ENCODE data around the gene TMEM221. TPM values are rescaled to one million over a fixed set of nuclear protein-coding genes. Genes with fewer than 3 reads are reported as not detected.

Gene TMEM221
- total RNA-seq, 1 donor from 2014 or later, result not detected

DNA sequence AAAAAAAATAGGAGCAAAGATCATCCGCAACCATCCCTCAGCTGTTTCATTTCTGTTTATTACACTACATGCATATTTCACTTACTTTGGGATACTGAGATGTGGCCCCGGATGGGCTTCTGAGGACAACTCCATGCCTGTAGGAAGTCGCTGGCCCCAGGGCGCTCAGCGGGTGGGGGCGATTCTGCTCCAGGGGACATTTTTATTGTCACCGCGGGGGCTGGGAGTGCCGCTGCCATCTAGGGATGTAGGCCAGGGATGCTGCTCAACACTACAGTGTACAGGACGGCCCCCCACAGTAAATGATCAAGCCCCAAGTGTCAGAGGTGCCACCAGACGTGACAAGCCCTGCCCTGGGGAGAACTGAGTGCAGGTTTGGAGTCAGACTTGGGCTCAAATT, 36.7 kb downstream of the TMEM221 start:
- Histone ChIP-seq H3K27me3 (ENCODE audit: low read depth) (no peaks in the 10 kb centered on the region), H3K4me1 (peaks cover 29% of the 10 kb centered on the region), H3K9me3 (no peaks in the 10 kb centered on the region), H3K4me3 (no peak overlapping the region), H3K36me3 (peaks cover 21% of the 10 kb centered on the region), H3K27ac (no peak overlapping the region)
- intact Hi-C loops (cut with DNase I), result no loop called here
- TF ChIP-seq, protein P1, sequence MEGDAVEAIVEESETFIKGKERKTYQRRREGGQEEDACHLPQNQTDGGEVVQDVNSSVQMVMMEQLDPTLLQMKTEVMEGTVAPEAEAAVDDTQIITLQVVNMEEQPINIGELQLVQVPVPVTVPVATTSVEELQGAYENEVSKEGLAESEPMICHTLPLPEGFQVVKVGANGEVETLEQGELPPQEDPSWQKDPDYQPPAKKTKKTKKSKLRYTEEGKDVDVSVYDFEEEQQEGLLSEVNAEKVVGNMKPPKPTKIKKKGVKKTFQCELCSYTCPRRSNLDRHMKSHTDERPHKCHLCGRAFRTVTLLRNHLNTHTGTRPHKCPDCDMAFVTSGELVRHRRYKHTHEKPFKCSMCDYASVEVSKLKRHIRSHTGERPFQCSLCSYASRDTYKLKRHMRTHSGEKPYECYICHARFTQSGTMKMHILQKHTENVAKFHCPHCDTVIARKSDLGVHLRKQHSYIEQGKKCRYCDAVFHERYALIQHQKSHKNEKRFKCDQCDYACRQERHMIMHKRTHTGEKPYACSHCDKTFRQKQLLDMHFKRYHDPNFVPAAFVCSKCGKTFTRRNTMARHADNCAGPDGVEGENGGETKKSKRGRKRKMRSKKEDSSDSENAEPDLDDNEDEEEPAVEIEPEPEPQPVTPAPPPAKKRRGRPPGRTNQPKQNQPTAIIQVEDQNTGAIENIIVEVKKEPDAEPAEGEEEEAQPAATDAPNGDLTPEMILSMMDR (IDR thresholded peaks at IDR 0.05), result no peak
- DNase-seq (no peak), ATAC-seq (peak in 1 of 2 donors; percentile 39)

GRCh38 chr19:17409990-17410389, 38.5 kb downstream of the TMEM221 start:
- ATAC-seq, result no peak
- H3K27ac ChIP-seq, result no peak overlapping the region

GRCh38 chr19:17406887-17407196, 41.6 kb downstream of the TMEM221 start:
- intact Hi-C loops (cut with DNase I), result no loop called here
- peaks cover 13% of the 10 kb centered on the region for H3K36me3 ChIP-seq
- ATAC-seq, result no peak
- H3K4me1 ChIP-seq, result peaks cover 25% of the 10 kb centered on the region
- H3K27me3 ChIP-seq (ENCODE audit: low read depth), result no peaks in the 10 kb centered on the region
- TF ChIP-seq, protein P1 (IDR thresholded peaks at IDR 0.05), result no peak
- H3K9me3 ChIP-seq, result no peaks in the 10 kb centered on the region
- peak overlapping the region; percentile 72 for H3K4me3 ChIP-seq
- no peak for DNase-seq
- peak overlapping the region; percentile 85 for H3K27ac ChIP-seq

More at GRCh38 chr19:17409990-17410389, 38.5 kb downstream of the TMEM221 start:
- TF ChIP-seq, protein P1 (IDR thresholded peaks at IDR 0.05), result no peak
- DNase-seq, result no peak
- Histone ChIP-seq H3K27me3 (ENCODE audit: low read depth) (no peaks in the 10 kb centered on the region), H3K9me3 (no peaks in the 10 kb centered on the region), H3K4me3 (no peak overlapping the region), H3K36me3 (peaks cover 21% of the 10 kb centered on the region), H3K4me1 (peaks cover 41% of the 10 kb centered on the region)
- intact Hi-C loops (cut with DNase I), result no loop called here

DNA sequence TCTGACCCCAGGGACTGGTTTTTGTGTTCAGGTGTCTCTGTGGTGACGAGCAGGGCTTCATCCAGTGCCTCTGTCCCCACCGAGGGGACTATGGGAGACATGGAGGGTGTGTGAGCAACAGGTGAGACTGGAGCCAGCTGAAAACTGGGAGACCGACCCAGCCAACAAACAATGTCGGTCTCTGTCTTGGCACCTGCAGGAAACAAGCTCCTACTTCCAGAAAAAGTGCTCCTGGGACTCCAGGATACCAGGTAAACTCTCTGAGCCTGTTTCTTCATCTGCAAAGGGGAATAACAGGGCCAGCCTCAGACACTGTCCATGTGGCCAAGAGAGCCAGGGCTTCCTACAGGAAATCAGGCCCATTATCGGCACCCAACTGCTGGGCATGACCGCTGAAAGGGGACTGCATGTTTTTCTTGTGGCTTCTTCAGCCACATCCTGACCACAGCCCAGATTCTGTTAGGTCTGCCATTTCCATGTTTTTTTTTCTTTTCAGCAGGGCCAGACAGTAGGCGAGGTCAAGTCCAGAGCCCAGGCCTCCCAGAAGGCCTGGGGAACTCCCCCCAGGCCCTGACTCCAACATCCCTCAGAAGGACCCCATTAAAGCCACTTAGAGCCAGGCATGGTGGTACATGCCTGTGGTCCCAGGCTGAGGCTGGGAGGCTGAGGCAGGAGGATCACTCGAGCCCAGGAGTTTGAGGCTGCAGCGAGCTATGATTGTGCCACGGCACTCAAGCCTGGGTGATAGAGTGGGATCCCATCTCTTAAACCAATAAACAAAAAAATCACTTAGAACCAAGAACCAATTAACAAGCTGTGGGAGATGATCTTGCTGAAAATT, 42.2 kb downstream of the TMEM221 start:
- Histone ChIP-seq H3K27ac (peak overlapping the region; percentile 85), H3K27me3 (ENCODE audit: low read depth) (no peaks in the 10 kb centered on the region), H3K36me3 (peaks cover 11% of the 10 kb centered on the region), H3K9me3 (no peaks in the 10 kb centered on the region), H3K4me1 (peaks cover 25% of the 10 kb centered on the region), H3K4me3 (peak overlapping the region; percentile 72)
- ATAC-seq, result peak; percentile 6 to 25
- intact Hi-C loops (cut with DNase I), result no loop called here
- TF ChIP-seq, protein P1 (IDR thresholded peaks at IDR 0.05), result no peak
- no peak for DNase-seq

DNA sequence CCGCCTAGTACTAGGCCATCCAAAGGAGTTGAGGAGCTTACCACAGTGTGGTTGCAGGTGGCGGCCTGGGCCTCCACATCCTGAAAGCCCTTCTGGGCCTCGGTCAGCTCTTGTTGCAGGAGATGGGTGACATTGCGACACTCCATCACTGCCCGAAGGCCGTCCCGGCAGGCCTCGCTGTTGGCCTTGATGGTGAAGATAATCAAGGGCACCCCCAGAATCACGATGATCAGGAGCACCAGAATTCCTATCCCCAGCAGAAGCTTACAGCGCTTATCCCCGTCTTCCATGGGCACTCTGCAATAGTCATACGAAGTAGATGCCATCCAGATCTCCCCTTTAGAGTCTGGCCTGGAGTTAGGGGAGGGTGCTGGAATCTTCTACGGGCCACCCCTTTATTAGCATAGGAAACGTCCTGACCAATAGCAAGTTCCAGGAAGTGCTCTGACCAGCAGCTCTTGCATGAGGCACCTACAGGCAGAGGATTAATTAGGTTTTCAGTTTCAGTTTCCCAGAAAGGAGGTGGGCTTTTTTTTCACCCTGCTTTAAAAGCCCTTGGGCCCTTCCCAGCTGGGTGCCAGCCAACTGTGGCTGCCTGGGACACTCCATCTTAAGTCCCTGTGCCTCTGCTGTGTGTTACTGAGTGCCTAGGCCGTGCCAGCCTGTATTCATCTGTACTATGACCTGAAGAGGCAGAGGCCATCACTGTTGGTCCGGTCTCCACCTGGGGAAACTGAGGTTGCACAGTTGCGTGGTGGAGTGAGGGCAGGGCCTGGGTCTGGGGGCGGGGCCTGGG, 43.0 kb downstream of the TMEM221 start, which contains the start of gene BST2:
BST2 (minus strand) TSS at position 381 of the 796 bp plus-strand sequence; CDS start at position 326, 55 bp downstream.
- TF ChIP-seq, protein P1 (IDR thresholded peaks at IDR 0.05), result no peak
- intact Hi-C loops (cut with DNase I), result no loop called here
- Histone ChIP-seq H3K36me3 (peaks cover 10% of the 10 kb centered on the region), H3K4me1 (peaks cover 25% of the 10 kb centered on the region), H3K27me3 (ENCODE audit: low read depth) (no peaks in the 10 kb centered on the region), H3K27ac (peak within 1 kb of the TSS; percentile 85), H3K4me3 (peak within 1 kb of the TSS; percentile 72), H3K9me3 (no peaks in the 10 kb centered on the region)
- peak; percentile 75 for DNase-seq
- peak; percentile 93 to 96 for ATAC-seq

All from lower lobe of right lung (tissue), 2 donors.